Stimulated activated CD8-positive, alpha-beta memory T cell treated with anti-CD3 and anti-CD28 coated beads, Interleukin-15, amount 100 ng/mL, for 4 hours (primary cell): ENCODE results near the gene TSKU.

Source experiments
- DNase-seq, 2 donors: peaks; one replicate each; pipeline ENCODE4 v3.0.0-alpha.2; 2020; ENCODE audit warnings: low read depth in 2 of 2

The TSKU gene

DNA sequence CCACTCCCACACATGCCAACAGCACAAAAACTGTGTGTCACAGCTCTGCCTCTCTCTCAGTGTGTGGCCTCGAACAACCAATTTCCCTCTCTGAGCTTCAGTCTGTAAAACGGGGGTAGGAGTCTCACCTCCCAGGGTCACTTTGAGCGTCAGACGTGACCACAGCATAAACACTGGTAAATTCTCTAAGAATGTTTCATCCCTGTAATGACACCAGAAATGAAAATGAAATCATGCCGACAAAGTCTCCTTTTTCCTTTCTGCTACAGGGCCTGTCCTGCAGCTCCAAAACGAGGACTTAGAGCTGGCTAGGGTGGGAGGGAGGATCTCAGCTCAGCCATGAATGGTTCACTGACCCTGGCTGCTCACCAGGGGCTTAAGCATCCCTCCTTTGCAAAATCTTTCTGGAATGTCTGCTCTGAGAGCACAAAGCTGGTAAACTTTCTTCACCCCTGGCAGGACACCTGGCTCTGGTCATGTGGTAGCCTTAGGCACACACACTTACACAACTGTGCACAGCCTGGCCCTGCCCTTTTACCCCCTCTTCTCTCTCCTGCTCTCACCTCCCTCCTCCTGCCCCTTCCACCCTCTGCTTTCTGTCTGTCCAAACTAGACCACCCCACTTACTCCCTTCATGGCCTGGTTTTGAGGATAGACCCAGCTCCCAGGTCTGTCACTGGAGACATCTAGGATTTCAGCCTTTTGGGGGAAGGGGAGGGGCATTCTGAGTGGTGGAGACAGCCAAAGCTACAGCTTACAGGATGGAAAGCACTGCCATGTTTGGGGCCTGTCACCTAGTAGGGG is 12.3 kb upstream of the TSKU start:
- no peak for DNase-seq

DNA sequence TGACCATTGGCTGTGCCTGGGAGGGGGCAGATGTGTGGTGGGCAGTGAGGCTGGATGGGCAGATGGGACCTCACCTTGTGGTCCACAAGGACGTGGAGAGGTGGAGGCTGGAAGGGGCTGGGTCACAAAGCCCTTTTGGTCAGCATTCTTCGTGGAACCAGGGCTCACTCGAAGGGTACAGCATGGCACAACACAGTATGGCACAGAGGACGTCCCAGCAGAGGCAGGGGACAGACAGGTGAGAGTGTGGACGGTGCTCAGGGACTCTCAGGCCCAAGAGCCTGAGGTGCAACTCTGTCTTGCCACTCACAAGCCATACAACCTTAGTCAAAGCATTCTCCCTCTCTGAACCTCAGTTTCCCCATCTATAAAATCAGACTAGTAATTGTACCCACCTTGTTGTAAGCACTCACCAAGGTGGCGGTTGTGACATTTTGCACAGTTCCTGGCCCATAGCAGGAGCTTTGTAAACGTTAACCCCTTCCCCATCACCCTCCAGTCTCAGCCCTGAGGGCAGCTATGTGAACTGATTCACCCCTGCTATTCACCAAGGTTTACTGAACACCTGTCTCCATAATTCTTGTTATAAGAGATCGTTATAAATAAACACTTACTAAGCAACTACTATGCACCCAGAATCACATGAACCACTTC is 11.6 kb upstream of the TSKU start:
- DNase-seq, result no peak

DNA sequence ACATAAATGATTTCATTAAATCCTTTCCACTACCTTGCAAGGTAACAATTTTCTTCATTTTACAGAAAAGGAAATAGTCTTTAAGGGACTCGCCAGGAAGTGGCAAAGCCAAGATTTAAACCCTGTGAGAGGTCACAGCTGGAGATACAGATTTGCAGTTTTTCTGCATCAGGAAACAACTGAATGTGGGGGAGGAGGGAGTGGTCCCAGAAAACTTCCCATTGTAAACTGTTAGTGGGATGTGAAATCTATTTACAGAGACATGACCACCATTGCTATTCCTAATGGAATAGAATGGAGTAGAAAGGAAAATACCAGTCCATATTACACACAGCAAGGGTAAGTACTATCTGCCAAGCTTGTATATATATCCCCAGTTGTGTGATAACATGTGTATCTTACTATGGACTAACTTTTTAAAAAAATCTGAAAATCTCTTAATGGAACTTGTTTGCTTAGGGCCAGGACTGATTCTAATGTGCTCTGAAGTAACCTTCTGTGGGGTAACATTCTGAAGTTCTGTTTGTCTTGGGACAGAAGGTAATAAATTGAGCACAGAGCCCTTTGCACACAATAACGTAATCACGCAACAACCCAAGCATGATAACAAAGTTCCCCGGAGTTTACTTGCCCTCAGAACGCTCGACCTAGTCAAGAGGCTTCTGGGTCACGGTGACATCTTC is 10.9 kb upstream of the TSKU start:
- DNase-seq, result no peak

DNA sequence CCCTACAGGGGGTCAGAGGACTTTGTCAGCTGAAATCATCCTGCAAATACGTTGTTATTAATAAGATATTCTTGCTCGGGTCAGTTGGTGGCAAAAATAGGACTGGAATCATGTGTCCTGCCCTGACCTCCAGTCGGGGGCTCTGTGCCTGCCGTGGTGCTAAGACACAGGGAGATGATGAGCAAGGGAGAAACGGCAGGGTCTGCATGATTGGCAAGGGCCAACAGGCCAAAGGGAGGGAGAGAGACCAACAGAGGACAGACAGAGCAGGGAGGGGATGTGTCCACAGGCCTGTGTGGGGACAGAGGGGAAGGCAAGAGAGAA is 10.4 kb upstream of the TSKU start:
- DNase-seq, result no peak

DNA sequence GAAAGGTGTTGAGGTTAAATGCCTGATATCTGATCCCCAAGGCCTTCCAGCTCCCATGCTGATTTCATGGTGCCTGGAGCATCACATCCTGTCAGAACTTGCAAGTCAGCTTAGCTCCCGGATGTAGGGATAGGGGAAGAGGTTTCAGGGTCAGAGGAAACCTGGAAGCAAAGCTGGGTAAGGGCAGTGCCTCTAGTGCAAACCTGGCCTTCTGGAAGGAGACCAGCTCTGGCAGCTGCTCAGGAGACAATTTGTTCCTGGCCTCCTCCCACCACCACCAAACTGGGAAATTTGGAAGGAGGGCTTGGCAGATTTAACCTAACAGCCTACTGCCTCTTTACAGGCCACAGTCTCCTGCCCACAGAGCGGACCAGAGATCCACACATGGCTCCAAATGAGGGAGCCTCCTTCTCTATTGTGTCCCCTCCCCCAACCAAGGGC is 9.2 kb upstream of the TSKU start:
- DNase-seq, result no peak

DNA sequence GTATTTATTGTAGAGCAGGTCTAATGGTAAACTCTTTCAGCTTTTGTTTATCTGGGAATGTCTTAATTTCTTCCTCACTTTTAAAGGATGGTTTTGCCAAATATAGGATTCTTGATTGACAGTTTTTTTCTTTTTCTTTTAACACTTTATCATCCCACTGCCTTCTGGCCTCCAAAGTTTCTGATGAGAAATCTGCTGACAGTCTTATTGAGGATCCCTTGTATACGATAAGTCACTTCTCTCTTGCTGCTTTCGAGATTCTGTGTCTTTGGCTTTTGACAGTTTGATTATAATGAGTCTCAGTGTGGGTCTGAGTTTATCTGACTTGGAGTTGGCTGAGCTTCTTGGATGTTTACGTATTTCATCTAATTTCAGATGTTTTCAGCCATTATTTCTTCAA is 6.7 kb upstream of the TSKU start:
- DNase-seq, result no peak

DNA sequence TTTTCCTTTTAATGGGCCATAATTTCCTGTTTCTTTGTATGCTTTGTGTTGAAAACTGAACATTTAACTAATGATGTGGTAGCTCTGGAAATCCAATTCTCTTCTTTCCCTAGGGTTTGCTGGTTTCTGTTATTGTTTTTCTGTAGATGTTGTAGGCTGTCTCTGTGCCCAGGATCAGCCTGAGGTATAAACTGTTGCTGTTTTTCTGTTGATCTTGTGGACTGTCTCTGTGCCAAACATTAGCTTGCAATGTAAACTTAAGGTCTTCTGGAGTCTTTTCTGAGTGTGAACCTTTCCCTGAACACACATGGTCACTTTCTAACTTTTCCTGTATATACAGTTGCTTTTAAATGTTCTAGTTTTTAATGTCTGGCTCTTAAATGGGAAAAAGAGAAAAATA is 5.9 kb upstream of the TSKU start:
- DNase-seq, result no peak

DNA sequence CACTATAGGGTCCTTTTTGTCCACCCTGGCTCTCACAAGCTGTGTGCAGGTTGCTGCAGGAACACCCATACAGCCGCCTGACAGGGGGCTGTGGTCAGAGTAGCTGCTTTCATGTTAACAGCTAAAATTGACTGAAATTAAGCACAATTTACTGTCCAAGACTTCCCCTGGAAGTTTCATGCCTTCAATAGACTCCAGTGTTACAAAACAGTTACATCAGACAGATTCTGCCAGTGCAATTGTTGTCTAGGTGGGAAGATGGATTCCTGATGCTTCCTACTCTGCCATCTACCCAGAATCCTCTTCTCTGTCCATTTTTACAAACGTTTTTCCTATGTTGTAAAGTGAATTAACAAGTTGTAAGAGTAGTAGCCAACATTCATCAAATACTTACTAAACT is 5.3 kb upstream of the TSKU start:
- DNase-seq, result no peak

DNA sequence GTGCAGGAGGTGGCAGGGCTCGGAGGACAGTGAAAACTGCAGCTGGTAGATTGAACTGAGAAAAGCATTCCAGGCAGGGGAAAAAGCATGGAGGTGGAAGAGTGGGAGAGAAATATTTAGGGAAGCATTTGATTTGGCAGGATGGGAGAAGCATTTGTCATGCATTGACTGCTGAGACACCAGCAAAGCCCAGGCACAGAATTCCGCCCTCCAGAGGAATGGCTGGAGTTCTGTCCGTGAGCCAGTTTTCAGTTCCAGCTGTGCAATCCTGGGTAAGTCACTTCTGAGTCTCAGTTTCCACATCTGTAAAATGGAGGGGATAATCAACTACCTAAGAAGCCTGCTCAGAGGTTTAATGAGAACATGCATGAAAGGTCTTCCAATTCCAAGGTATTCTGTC is 4.3 kb upstream of the TSKU start:
- no peak for DNase-seq

DNA sequence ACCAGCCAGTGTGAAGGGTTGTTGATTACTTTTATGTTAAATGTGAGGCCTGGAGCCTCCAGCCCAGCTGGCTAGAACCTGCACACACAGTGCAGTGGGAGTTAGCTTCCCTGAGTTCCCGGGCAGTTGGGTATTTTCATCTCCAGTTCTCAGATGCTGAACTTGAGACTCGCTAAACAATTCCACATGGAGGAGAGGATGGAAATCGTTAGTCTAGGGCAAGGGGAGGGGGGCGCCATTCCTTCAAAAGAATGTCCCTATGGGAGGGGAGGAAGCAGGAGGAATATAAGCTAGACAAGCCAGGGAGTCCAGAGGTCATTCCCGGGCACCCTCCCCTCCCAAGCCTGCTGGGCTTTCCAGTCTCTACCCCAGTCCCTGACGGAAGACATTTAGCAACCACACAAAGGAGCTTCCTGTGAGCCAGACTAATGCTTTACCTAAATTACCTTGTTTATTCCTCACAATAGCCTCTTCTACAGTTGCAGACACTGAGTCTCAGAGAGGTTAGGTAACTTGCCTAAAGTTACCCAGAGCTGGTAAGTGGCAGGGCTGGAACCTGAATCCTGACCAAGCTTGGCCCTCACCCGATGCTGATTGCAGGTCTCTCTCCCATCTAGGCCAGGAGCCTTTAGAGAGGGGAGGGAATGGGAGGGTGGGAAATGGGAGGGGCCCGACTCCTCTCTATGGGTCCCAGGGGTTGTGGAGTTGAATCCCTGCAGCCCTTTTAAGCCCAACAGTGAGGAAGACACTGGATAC is 1.9 kb upstream of the TSKU start:
- DNase-seq, result no peak

DNA sequence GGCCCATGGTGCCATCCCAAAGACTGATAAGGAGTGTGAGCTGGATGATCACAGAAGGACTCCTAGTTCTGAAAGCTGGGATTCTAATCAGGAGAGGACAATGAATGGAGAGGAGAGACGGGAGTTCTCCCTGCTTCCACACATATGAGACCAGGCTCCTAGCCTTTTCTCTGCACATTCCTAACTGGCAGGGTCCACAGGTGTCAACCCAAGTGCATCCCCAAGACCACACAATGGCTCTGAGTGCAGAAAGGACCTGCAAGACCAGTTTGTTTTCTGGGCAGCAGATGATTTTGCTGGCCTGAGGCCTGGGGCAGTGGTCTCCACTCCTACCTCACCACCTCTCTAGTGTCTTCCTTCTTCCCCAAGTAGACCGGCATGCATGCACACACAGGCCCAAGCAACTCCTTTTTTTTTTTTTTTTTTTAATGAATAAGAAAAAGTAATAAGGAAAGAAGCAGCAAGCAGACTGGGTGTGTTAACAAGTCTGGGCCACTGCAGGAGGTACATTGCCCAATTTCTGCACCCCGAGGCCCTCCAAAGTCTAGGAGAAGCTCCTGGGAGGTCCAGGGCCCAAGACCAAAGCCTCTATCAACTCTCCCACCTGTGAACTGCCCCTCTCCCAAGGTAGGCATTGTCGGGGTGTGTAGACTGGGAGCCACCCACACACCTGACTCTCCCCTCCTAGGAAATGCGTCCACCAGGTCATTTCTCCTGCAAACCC is 1.2 kb upstream of the TSKU start:
- no peak for DNase-seq

DNA sequence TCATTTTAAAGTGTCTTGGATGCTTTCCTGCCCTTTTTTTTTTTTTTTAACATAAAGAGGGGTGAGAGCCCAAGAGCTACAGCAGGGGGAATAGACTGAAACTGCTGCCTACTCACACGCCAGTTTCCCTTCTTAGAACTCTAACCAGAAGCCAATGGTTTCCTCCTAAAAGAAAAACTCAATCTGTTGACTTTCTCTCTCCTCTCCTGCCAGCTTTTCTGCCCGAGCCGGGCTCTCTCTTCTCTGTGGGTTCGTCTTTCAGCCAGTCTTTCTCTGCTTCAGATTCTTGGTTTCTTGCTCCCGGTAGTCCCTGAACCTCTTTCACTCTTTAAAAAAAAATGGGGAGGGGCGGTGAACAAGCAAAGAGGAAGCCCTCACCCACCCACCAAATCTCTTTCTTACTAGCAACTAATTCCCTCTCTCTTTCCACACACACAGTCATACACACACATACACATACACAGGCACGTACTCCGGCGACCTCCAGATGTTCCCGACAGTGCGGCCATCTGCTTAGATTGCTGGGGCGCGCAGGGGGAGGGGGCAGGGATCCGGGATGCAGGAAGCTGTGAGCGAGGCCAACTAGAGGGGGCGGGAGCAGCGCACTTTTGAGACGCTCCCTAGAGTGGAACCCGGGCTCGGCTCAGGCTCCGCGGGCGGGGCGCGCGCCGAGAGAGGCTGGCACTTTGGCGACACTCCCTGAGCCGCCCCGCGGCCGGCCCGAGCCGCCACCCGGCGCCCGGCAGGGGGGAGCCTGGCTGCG is 444 bp upstream of the TSKU start:
- DNase-seq, result no peak

DNA sequence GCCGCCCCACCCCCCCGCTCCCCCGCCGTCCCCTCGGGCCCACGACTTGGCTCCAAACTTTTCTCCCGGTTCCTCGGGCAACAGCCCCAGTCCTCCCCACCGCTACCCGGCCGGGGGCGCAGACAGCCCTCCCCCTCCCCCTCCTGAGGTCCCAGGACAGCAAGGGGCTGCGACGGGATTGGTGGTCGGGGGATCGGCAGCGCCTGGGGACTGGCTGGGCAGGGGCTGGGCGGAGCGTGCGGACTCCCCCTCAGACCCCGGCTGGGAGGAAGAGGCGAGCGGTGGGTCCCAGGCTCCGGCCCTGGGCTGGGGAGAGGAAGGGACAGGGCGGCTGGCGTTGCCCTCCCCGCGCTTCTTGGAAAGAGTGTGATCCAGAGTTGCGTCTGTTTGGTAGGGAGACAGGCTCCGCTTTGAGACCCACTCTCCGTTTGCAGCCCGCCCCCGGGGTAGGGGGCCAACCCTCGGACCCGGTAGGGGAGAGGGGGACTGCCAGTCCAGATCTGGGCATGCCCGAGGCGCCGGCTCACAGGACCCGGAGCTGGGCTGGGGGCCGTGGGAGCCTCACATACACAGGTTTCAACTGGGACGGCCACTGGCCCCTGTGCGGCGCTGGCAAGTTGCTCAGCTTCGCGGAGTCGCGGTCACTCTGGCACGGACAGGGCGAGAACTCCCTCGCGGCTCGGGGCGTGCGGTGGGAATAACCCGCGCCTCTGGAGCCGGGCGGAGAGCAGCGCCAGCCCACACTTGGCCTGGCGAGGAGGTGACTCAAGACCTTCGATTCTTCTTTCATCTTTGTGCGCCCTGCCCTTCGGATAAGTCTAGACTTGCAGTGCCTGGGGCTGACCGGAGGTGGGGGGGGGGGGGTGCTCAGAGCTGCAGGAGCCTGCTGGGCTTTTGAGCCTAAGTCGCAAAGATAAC is 999 bp downstream of the TSKU start:
- no peak for DNase-seq

DNA sequence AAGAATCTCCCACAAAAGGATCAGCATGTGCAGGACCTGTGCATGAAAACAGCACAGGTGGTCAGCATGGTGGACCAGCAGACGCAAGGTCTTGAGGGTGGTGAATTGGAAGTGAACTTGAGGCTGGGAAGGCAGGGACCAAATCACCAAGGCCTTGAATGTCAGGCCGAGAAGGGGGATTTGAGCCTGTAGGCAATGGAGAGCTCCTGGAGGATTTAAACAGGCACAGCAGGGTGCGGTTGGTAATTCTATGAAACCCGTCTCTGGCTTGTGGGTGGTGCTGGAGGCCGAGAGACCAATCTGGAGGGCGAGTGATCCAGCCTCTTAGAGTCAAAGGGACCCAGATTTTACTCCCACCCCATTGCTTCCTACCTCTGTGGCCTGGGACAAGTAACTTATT is 2.4 kb downstream of the TSKU start:
- no peak for DNase-seq

DNA sequence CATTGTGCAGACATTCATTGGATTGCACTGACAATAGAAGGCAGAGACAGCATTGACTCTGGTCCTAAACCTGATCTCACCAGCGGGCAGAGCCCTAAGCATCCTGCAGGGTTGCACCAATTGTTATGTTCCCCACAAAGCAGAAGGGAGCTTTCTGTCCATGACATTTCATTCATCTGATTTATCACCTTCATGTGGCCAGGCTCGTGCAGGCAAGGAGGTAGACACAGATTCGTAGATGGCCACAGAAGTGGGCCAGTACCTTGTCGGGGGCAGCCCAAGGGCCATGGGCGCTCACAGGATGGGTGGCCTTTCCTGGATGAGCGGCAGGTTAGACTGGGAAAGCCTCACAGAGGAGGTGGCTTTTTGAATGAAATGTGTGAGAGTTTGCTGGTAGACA is 2.9 kb downstream of the TSKU start:
- no peak for DNase-seq

DNA sequence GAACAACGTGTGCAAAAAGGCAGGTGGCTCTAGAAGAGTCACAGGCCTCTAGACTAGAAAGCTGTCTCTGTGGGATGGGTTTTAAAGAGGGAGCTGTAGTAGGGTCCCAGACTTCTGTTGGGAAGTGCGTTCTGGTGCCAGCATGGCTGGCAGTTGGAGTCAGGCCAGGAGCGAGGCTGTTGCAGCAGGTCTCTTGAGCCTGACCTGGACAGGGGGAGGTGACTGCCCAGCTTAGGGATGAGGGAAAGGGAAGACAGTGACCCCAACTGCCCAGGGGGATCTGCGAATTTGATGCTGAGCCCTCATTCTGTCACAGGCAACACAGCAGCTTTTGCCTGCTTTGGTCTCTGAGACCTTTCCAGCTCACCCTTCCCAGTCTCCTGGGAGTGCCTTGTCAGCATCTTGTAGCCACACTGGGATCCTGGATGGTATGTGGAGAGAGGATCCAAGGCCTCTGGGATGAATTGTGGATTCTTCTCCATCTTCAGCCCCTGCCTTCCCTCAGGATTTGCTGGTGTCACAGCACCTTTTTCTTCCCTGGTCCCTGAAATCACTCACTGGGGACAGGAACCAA is 3.4 kb downstream of the TSKU start:
- no peak for DNase-seq

DNA sequence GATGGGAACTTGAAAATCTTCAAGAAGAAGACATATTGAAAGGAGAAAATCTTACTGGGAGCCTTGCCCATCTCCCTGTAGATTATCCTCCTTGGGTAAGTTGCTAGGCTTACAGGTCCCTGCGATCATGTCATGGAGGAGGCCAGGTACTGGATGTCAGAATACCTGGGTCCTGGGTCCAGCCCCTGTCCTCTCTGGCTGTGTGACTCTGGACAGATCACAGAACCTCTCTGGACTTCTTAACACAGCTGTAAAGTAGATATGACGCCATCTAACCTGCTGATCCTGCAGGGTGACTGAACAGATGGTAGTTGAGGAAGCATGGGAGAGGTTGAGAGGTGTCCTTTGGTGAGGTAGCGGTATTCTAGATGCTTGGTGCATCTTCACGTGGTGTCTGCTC is 4.1 kb downstream of the TSKU start:
- no peak for DNase-seq

DNA sequence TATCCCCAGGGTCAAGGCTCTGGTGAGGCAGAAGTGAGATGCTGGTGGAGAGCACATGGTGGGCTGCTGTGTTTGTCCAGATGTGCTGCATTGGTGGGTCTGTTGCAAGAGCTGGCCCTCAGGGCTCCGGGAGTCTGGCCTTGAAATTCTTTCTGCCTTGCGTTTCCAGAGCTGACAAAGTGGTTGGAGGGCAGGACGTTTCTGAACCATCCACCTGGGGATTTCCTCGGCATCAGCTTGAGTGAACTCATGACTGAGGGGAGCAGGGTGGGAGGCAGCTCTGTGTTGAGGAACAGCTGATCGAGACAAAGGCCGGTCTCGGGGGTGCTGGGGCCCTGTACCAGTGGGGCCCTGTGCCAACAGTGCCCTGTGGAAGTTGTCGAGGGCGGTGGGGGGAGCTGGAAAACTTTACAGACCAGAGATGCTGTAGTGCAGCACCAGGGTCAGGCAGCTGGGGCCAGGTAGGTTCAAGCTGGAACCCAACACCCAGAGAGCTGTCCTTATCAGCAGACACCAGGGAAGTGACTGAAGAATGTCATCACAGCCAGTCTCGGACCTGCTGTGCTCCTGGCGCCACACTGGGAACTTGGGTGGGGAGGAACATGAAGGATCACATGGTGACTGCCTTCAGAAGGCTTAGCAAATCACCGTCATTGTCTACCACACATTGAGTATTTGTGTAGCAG is 4.9 kb downstream of the TSKU start:
- no peak for DNase-seq
